Mucosa of descending colon (tissue), 3 donors: ENCODE results near the gene BORCS6. TPM values are rescaled to one million over a fixed set of nuclear protein-coding genes. Genes with fewer than 3 reads are reported as not detected.

Experiments used
- ATAC-seq: fragments of 200-7000 bp; cut with Tn5 transposase; one replicate; pipeline ENCODE4 v1.9.1; 2020; ENCODE audit warnings: mild to moderate bottlenecking, moderate library complexity
- DNase-seq, 3 donors: peaks; one replicate each; pipeline ENCODE4 v3.0.0-alpha.2; 2020
- H3K36me3 ChIP-seq: fragments of 200-600 bp; one replicate; pipeline ENCODE4 v1.8.0; 2021; ENCODE audit warnings: low read depth, mild to moderate bottlenecking
- H3K4me1 ChIP-seq: fragments of 200-600 bp; one replicate; pipeline ENCODE4 v1.8.0; 2021; ENCODE audit warnings: low read depth, mild to moderate bottlenecking
- H3K4me3 ChIP-seq: fragments of 200-600 bp; one replicate; pipeline ENCODE4 v1.8.0; 2021; ENCODE audit warnings: mild to moderate bottlenecking
- H3K9me3 ChIP-seq: fragments of 200-600 bp; one replicate; pipeline ENCODE4 v1.8.0; 2021; ENCODE audit warnings: mild to moderate bottlenecking
- CTCF ChIP-seq: fragments of 200-600 bp; IDR thresholded peaks from one replicate; pipeline ENCODE4 v1.8.0; 2022; ENCODE audit warnings: antibody characterized with exemption, mild to moderate bottlenecking
- intact Hi-C, 2 donors: fragments of 100-400 bp; cut with DNase I in 1 of 2; cut with micrococcal nuclease in 1 of 2; formaldehyde crosslinking; loops; one replicate each; pipeline versions ENCODE4 v1.11.0 to v1.11.1; 2022; cut with DNase I, micrococcal nuclease
- long read RNA-seq, 2 donors: library from polyadenylated mRNA; unstranded; transcript quantifications; one replicate each; pipeline ENCODE4 v2.0.0, GENCODE V29; 2019 to 2021
- total RNA-seq, 3 donors: library from RNA; stranded (reverse); fragmentation: NEBNext Ultra II Directional in 2 of 3; extraction: Animal tissue kit (Norgen Biotek cat#: 25700) in 2 of 3; gene quantifications; one replicate each; pipeline versions ENCODE4 v1.2.1 to v1.2.4, GENCODE V29; 2021 to 2023
- donor health status: DM: no; HTN: no; CAD: no; lungs with moderate emphysema.
- donor health status: DM: no; HTN: no; CAD: no.
- donor health status: DM: no; HTN: yes; CAD: no.

Gene BORCS6
- 10 to 100 TPM; 10.5 to 11.4 (median 11.0) TPM for total RNA-seq
- long read RNA-seq, donor 1, transcript BORCS6-201 (1 exons, 2,575 nt), result major isoform, 46 of 46 reads
- long read RNA-seq, donor 1, partial matches to known transcripts, result 0 of 46 reads
- long read RNA-seq, donor 1, other reads (novel, unspliced or antisense), result 0 of 46 reads
- long read RNA-seq, donor 2, transcript BORCS6-201 (1 exons, 2,575 nt), result major isoform, 29 of 29 reads
- long read RNA-seq, donor 2, partial matches to known transcripts, result 0 of 29 reads
- long read RNA-seq, donor 2, other reads (novel, unspliced or antisense), result 0 of 29 reads

GRCh38 chr17:8189711-8190477, at the start of gene BORCS6:
BORCS6 (minus strand) TSS chr17:8190180; CDS start chr17:8190140, 40 bp downstream.
- Histone ChIP-seq H3K4me1 (peaks cover 46% of the 10 kb centered on the region), H3K36me3 (peaks cover 10% of the 10 kb centered on the region), H3K4me3 (peak within 1 kb of the TSS; percentile 71), H3K9me3 (no peaks in the 10 kb centered on the region)
- intact Hi-C loops, result no loop called here
- ATAC-seq (peak; percentile 75), DNase-seq (peak; percentile 94 to 99 (median 97))
- no peak for TF ChIP-seq CTCF

- Histone ChIP-seq H3K4me3 (no peak overlapping the region), H3K9me3 (no peaks in the 10 kb centered on the region), H3K36me3 (peaks cover 12% of the 10 kb centered on the region), H3K4me1 (no peaks in the 10 kb centered on the region)
- intact Hi-C loops, result no loop called here
- no peak for DNase-seq
- TF ChIP-seq CTCF, result no peak
- ATAC-seq, result no peak
Measured at GRCh38 chr17:8237886-8238285, 47.9 kb upstream of the BORCS6 start.

GRCh38 chr17:8237175-8237574, 47.2 kb upstream of the BORCS6 start:
- ATAC-seq (no peak), DNase-seq (no peak)
- no peak overlapping the region for H3K4me3 ChIP-seq
- no peak for TF ChIP-seq CTCF
- no peaks in the 10 kb centered on the region for H3K4me1 ChIP-seq
- intact Hi-C loops, result no loop called here
- H3K36me3 ChIP-seq, result peaks cover 12% of the 10 kb centered on the region
- H3K9me3 ChIP-seq, result no peaks in the 10 kb centered on the region

- Histone ChIP-seq H3K36me3 (peaks cover 12% of the 10 kb centered on the region), H3K4me3 (no peak overlapping the region), H3K4me1 (no peaks in the 10 kb centered on the region), H3K9me3 (no peaks in the 10 kb centered on the region)
- intact Hi-C loops, result no loop called here
- ATAC-seq (no peak), DNase-seq (no peak)
- no peak for TF ChIP-seq CTCF
Measured at GRCh38 chr17:8235676-8236075, 45.7 kb upstream of the BORCS6 start.

- DNase-seq (no peak), ATAC-seq (no peak)
- no peak for TF ChIP-seq CTCF
- Histone ChIP-seq H3K4me3 (no peak overlapping the region), H3K4me1 (no peaks in the 10 kb centered on the region), H3K9me3 (no peaks in the 10 kb centered on the region), H3K36me3 (peaks cover 12% of the 10 kb centered on the region)
- intact Hi-C loops, result no loop called here
Measured at GRCh38 chr17:8234361-8235270, 44.6 kb upstream of the BORCS6 start.
